SK-N-SH treated with all-trans-retinoic acid at 6 μM for 48 hours (cell line): Measurements from ENCODE around the gene RDX.

Experiments
- ATAC-seq: fragments of 200-7000 bp; cut with Tn5 transposase; 3 replicates; pipeline ENCODE4 v1.9.1; 2020; ENCODE audit warnings: mild to moderate bottlenecking, moderate library complexity
- ARNTL ChIP-seq: fragments of 450-650 bp; formaldehyde crosslinking; IDR thresholded peaks from 2 replicates; pipeline ENCODE4 v1.5.0; 2020; ENCODE audit warnings: low read depth, mild to moderate bottlenecking, moderate library complexity, borderline replicate concordance
- BACH2 ChIP-seq: fragments of 250-450 bp; sonication (Bioruptor Pico); IDR thresholded peaks from 2 replicates; pipeline ENCODE4 v1.9.0; 2021; ENCODE audit warnings: mild to moderate bottlenecking, borderline replicate concordance
- CSDC2 ChIP-seq: fragments of 250-450 bp; sonication (Bioruptor Pico); IDR thresholded peaks from 2 replicates; pipeline ENCODE4 v1.5.0; 2020; ENCODE audit warnings: mild to moderate bottlenecking, moderate library complexity
- GLIS3 ChIP-seq: fragments of 250-450 bp; sonication (Bioruptor Pico); IDR thresholded peaks from 2 replicates; pipeline ENCODE4 v1.5.0; 2020; ENCODE audit warnings: mild to moderate bottlenecking, moderate library complexity
- ISL1 ChIP-seq: fragments of 250-450 bp; sonication (Bioruptor Pico); IDR thresholded peaks from 2 replicates; pipeline ENCODE4 v2.1.2; 2022; ENCODE audit warnings: mild to moderate bottlenecking, moderate library complexity
- OSR1 ChIP-seq: fragments of 250-450 bp; sonication (Bioruptor Pico); IDR thresholded peaks from 2 replicates; pipeline ENCODE4 v1.8.0; 2022; ENCODE audit warnings: moderate library complexity, mild to moderate bottlenecking, inconsistent platforms
- PPARA ChIP-seq: fragments of 250-450 bp; sonication (Bioruptor Pico); IDR thresholded peaks from 2 replicates; pipeline ENCODE4 v1.5.0; 2020; ENCODE audit warnings: mild to moderate bottlenecking, borderline replicate concordance
- RARB ChIP-seq: fragments of 250-450 bp; sonication (Bioruptor Pico); IDR thresholded peaks from 2 replicates; pipeline ENCODE4 v1.8.0; 2021; ENCODE audit warnings: mild to moderate bottlenecking, moderate library complexity
- SNAI2 ChIP-seq: fragments of 250-450 bp; sonication (Bioruptor Pico); IDR thresholded peaks from 2 replicates; pipeline ENCODE4 v1.5.0; 2020; ENCODE audit warnings: mild to moderate bottlenecking, moderate library complexity
- TCF4 ChIP-seq: fragments of 250-450 bp; sonication (Bioruptor Pico); IDR thresholded peaks from 2 replicates; pipeline ENCODE4 v1.8.0; 2021; ENCODE audit warnings: mild to moderate bottlenecking, moderate library complexity, borderline replicate concordance
- TOX ChIP-seq: fragments of 250-450 bp; sonication (Bioruptor Pico); IDR thresholded peaks from 2 replicates; pipeline ENCODE4 v1.8.0; 2021; ENCODE audit warnings: mild to moderate bottlenecking, moderate library complexity, borderline replicate concordance
- ZC3H10 ChIP-seq: fragments of 250-450 bp; sonication (Bioruptor Pico); IDR thresholded peaks from 2 replicates; pipeline ENCODE4 v1.5.1; 2021; ENCODE audit warnings: mild to moderate bottlenecking, moderate library complexity
- ZFP30 ChIP-seq: fragments of 450-650 bp; formaldehyde crosslinking; IDR thresholded peaks from 2 replicates; pipeline ENCODE4 v1.5.0; 2022; ENCODE audit warnings: mild to moderate bottlenecking, moderate library complexity
- ZNF565 ChIP-seq: fragments of 450-650 bp; formaldehyde crosslinking; conservative IDR thresholded peaks from 2 replicates; pipeline ENCODE4 v1.5.0; 2020; ENCODE audit warnings: low read depth, mild to moderate bottlenecking, moderate library complexity
- ZNF70 ChIP-seq: fragments of 450-650 bp; formaldehyde crosslinking; IDR thresholded peaks from 2 replicates; pipeline ENCODE4 v1.5.0; 2020; ENCODE audit warnings: mild to moderate bottlenecking, moderate library complexity
- ZNF8 ChIP-seq: fragments of 450-650 bp; formaldehyde crosslinking; IDR thresholded peaks from 2 replicates; pipeline ENCODE4 v1.5.0; 2020; ENCODE audit warnings: mild to moderate bottlenecking, moderate library complexity
- TF ChIP-seq, protein P1 (sequence below): fragments of 250-450 bp; sonication (Bioruptor Pico); IDR thresholded peaks from 2 replicates; pipeline ENCODE4 v1.8.0; 2021; ENCODE audit warnings: low read depth, mild to moderate bottlenecking, moderate library complexity, borderline replicate concordance
- TF ChIP-seq, protein P2 (sequence below): fragments of 250-450 bp; sonication (Bioruptor Pico); IDR thresholded peaks from 2 replicates; pipeline ENCODE4 v1.8.0; 2020; ENCODE audit warnings: mild to moderate bottlenecking, moderate library complexity, borderline replicate concordance
- TF ChIP-seq, protein P3 (sequence below): fragments of 250-450 bp; sonication (Bioruptor Pico); IDR thresholded peaks from 2 replicates; pipeline ENCODE4 v1.5.0; 2020; ENCODE audit warnings: mild to moderate bottlenecking, moderate library complexity
- TF ChIP-seq, protein P4 (sequence below): fragments of 250-450 bp; sonication (Bioruptor Pico); IDR thresholded peaks from 2 replicates; pipeline ENCODE4 v1.5.1; 2020; ENCODE audit warnings: low read depth, mild to moderate bottlenecking, moderate library complexity

RDX gene

DNA sequence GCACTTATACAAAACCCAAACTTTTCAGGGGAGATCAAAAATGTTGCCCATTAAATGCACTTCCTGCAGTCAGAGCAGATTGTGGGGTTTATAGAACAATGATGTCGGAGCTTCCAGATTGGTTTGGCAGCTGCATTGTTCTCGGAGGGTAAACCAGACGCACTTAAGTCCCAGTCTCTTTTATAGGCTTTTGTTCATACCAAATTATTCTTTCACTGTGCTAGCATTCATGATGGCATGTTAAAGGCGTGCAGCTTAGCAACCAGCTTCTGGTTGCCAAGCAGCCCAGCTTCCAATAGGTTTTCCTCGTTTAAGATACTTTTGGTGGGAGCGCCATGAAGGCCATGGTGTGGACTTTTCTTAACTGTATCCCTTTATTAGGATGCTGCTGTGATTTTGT, 162.3 kb downstream of the RDX start:
- ATAC-seq = no peak
- TF ChIP-seq ARNTL (CRISPR knock-in tag) (no peak), ISL1 (CRISPR knock-in tag) (0 out of 2 replicates have a peak, but pooled peaks have one; percentile 9)
- TF ChIP-seq, all 23 proteins: peak for 1

DNA sequence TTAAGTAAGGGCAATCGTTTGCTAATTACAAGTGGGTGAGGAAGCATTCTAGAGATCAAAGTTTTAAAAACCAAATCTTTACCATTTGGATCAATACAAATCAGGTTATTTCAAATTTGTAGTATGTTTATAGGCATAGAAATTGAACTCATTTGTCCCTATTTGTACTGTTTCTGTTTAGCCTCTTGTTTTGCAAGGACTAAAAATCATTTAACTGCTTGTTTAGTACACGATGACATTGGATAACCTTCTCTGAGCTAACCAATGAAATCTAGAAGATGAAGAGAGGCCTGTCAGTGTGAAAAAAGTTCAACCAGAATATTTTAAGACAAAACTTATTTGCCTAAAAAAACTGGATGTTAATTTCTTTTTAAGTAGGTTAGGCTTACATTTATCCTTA, 163.3 kb downstream of the RDX start:
- ATAC-seq = no peak
- no peak for TF ChIP-seq OSR1 (CRISPR knock-in tag)

DNA sequence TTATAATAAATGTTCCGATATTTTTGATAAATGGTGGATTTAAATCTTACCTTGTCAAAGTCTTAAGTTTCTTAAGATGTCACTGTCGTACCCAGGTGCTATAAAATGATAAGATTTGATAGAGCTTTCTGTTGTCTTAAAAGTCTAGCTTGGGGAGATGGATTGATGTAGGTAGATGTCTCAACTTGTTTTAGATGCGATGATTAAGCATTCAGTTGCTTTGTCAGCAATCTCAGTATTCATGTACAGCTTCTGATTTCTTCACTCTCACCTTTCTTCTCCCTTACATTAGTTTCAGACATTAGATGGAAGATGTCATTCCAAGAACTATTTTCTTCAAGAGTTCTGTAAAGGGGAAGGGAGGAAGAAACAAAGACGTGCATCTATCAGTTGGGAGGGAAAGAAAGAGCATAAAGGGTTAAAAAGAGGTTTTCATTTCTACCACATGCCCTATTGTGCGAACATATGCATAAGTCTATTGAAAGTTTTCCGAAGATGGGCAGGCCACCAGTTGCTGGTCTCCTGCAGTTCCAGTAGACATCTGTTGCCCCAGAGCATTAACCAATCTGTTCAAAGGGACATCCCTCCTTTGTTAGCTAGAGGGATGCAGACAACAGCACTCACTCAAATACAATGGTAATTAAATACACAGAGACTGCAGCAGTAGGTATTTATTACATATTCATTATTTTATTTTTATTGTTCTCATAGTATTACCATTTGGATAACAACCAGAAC, 164.9 kb downstream of the RDX start:
- ATAC-seq = no peak

DNA sequence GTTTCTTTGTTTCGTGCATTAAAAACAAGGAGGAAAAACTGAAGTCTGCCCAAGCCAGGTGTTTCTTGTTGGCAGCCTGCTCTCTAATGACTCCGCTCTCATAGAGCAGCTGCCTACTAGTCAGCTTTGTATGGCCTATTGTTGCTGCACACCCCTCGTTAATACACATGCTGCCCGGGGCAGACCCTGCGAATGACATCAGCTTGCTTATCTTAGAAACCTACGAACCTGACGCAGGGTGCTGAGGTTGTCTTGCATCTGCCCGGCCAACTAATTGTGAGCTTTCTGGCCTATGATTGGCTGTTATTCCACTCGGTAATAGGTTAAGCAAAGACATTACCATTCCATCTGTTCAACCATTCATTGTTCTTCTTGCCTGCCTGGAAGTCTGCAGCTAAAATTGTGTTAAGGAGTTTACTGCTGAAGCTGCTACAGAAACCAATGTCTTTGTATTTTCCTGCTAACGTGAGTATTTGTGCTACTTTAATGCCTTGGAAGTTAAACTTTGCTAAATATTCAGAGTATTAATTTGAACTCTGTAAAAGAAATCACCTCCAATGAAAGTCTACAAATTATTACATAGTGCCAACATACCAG, 165.7 kb downstream of the RDX start:
- no peak; the same call in 2 of the 3 replicates for ATAC-seq
- peak; percentile 21; the same call in 1 of the 2 replicates for TF ChIP-seq TCF4 (CRISPR knock-in tag)
- no peak for TF ChIP-seq ZNF70 (CRISPR knock-in tag)

More for the DNA sequence above, 164.9 kb downstream of the RDX start:
- no peak for TF ChIP-seq ZC3H10 (CRISPR knock-in tag)
- TF ChIP-seq, protein P1, sequence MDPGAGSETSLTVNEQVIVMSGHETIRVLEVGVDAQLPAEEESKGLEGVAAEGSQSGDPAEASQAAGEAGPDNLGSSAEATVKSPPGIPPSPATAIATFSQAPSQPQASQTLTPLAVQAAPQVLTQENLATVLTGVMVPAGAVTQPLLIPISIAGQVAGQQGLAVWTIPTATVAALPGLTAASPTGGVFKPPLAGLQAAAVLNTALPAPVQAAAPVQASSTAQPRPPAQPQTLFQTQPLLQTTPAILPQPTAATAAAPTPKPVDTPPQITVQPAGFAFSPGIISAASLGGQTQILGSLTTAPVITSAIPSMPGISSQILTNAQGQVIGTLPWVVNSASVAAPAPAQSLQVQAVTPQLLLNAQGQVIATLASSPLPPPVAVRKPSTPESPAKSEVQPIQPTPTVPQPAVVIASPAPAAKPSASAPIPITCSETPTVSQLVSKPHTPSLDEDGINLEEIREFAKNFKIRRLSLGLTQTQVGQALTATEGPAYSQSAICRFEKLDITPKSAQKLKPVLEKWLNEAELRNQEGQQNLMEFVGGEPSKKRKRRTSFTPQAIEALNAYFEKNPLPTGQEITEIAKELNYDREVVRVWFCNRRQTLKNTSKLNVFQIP (CRISPR knock-in tag) = no peak
- no peak for TF ChIP-seq SNAI2
- no peak for TF ChIP-seq ZNF8
- no peak for TF ChIP-seq PPARA (CRISPR knock-in tag)
- TF ChIP-seq CSDC2 (CRISPR knock-in tag) = no peak
- TF ChIP-seq ARNTL (CRISPR knock-in tag) = no peak
- TF ChIP-seq, protein P2, sequence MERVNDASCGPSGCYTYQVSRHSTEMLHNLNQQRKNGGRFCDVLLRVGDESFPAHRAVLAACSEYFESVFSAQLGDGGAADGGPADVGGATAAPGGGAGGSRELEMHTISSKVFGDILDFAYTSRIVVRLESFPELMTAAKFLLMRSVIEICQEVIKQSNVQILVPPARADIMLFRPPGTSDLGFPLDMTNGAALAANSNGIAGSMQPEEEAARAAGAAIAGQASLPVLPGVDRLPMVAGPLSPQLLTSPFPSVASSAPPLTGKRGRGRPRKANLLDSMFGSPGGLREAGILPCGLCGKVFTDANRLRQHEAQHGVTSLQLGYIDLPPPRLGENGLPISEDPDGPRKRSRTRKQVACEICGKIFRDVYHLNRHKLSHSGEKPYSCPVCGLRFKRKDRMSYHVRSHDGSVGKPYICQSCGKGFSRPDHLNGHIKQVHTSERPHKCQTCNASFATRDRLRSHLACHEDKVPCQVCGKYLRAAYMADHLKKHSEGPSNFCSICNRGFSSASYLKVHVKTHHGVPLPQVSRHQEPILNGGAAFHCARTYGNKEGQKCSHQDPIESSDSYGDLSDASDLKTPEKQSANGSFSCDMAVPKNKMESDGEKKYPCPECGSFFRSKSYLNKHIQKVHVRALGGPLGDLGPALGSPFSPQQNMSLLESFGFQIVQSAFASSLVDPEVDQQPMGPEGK (CRISPR knock-in tag) = no peak
- TF ChIP-seq ISL1 (CRISPR knock-in tag) = no peak
- no peak for TF ChIP-seq TCF4 (CRISPR knock-in tag)
- no peak for TF ChIP-seq ZFP30 (CRISPR knock-in tag)
- TF ChIP-seq, protein P3, sequence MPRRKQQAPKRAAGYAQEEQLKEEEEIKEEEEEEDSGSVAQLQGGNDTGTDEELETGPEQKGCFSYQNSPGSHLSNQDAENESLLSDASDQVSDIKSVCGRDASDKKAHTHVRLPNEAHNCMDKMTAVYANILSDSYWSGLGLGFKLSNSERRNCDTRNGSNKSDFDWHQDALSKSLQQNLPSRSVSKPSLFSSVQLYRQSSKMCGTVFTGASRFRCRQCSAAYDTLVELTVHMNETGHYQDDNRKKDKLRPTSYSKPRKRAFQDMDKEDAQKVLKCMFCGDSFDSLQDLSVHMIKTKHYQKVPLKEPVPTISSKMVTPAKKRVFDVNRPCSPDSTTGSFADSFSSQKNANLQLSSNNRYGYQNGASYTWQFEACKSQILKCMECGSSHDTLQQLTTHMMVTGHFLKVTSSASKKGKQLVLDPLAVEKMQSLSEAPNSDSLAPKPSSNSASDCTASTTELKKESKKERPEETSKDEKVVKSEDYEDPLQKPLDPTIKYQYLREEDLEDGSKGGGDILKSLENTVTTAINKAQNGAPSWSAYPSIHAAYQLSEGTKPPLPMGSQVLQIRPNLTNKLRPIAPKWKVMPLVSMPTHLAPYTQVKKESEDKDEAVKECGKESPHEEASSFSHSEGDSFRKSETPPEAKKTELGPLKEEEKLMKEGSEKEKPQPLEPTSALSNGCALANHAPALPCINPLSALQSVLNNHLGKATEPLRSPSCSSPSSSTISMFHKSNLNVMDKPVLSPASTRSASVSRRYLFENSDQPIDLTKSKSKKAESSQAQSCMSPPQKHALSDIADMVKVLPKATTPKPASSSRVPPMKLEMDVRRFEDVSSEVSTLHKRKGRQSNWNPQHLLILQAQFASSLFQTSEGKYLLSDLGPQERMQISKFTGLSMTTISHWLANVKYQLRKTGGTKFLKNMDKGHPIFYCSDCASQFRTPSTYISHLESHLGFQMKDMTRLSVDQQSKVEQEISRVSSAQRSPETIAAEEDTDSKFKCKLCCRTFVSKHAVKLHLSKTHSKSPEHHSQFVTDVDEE (CRISPR knock-in tag) = no peak
- no peak for TF ChIP-seq OSR1 (CRISPR knock-in tag)
- no peak for TF ChIP-seq BACH2
- no peak for TF ChIP-seq GLIS3
- no peak for TF ChIP-seq ZNF70 (CRISPR knock-in tag)
- no peak for TF ChIP-seq RARB
- TF ChIP-seq TOX (CRISPR knock-in tag) = no peak
- TF ChIP-seq ZNF565 (CRISPR knock-in tag) = no peak
- TF ChIP-seq, protein P4, sequence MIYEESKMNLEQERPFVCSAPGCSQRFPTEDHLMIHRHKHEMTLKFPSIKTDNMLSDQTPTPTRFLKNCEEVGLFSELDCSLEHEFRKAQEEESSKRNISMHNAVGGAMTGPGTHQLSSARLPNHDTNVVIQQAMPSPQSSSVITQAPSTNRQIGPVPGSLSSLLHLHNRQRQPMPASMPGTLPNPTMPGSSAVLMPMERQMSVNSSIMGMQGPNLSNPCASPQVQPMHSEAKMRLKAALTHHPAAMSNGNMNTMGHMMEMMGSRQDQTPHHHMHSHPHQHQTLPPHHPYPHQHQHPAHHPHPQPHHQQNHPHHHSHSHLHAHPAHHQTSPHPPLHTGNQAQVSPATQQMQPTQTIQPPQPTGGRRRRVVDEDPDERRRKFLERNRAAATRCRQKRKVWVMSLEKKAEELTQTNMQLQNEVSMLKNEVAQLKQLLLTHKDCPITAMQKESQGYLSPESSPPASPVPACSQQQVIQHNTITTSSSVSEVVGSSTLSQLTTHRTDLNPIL = no peak
